ENCODE data around the gene ERMARD.

Gene ERMARD

GRCh38 chr6:169751242-169752073, at the start of gene ERMARD, which contains the start of gene DYNLT2:
Gene ERMARD, plus strand, starts transcription at chr6:169751622. Its CDS starts 36 bp downstream, at chr6:169751658.
Gene DYNLT2, minus strand, starts transcription at chr6:169751572. Its CDS starts 114 bp downstream, at chr6:169751458.
- DNase-seq (ENCODE audit: low spot score): peak; percentile 92

GRCh38 chr6:169701954-169702839, 49.2 kb upstream of the ERMARD start, which contains the start of the genes C6orf120 and WDR27:
Gene C6orf120, plus strand, starts transcription at chr6:169702126. Its CDS starts 334 bp downstream, at chr6:169702460.
Gene WDR27, minus strand, starts transcription at chr6:169702029. Its CDS starts 13,024 bp downstream, at chr6:169689005.
- DNase-seq (ENCODE audit: low spot score): peak; percentile 96

GRCh38 chr6:169702840-169703246, 48.6 kb upstream of the ERMARD start:
- DNase-seq (ENCODE audit: low spot score): no peak

GRCh38 chr6:169707772-169708171, 43.6 kb upstream of the ERMARD start:
- DNase-seq (ENCODE audit: low spot score): no peak

GRCh38 chr6:169709293-169709692, 42.1 kb upstream of the ERMARD start:
- no peak for DNase-seq (ENCODE audit: low spot score)

- no peak for DNase-seq (ENCODE audit: low spot score)
These were observed 41.4 kb upstream of the ERMARD start for GRCh38 chr6:169710009-169710408.

GRCh38 chr6:169714178-169714577, 37.2 kb upstream of the ERMARD start:
- DNase-seq (ENCODE audit: low spot score): no peak

- no peak for DNase-seq (ENCODE audit: low spot score)
These were observed 36.8 kb upstream of the ERMARD start for GRCh38 chr6:169714595-169714994.

GRCh38 chr6:169719117-169719516, 32.3 kb upstream of the ERMARD start:
- DNase-seq (ENCODE audit: low spot score): no peak

GRCh38 chr6:169720207-169720855, 31.1 kb upstream of the ERMARD start:
- peak; percentile 7 for DNase-seq (ENCODE audit: low spot score)

- DNase-seq (ENCODE audit: low spot score): peak; percentile 29
These were observed 28.8 kb upstream of the ERMARD start for GRCh38 chr6:169722362-169723199.

- peak; percentile 60 for DNase-seq (ENCODE audit: low spot score)
These were observed 28.1 kb upstream of the ERMARD start for GRCh38 chr6:169723200-169723909.

- peak; percentile 35 for DNase-seq (ENCODE audit: low spot score)
These were observed 27.4 kb upstream of the ERMARD start for GRCh38 chr6:169723991-169724493.

- DNase-seq (ENCODE audit: low spot score): peak; percentile 65
These were observed 26.8 kb upstream of the ERMARD start, which contains the start of gene PHF10 for GRCh38 chr6:169724494-169725124. Gene PHF10, minus strand, starts transcription at chr6:169724500. Its CDS starts 569 bp downstream, at chr6:169723931.

- no peak for DNase-seq (ENCODE audit: low spot score)
These were observed 26.0 kb upstream of the ERMARD start for GRCh38 chr6:169725125-169726048.

- DNase-seq (ENCODE audit: low spot score): no peak
These were observed 25.4 kb upstream of the ERMARD start for GRCh38 chr6:169726049-169726400.

GRCh38 chr6:169726963-169727362, 24.5 kb upstream of the ERMARD start:
- DNase-seq (ENCODE audit: low spot score): no peak

- no peak for DNase-seq (ENCODE audit: low spot score)
These were observed 21.5 kb upstream of the ERMARD start for GRCh38 chr6:169729961-169730360.
